Measurements from ENCODE around the gene TAP1.

DNA sequence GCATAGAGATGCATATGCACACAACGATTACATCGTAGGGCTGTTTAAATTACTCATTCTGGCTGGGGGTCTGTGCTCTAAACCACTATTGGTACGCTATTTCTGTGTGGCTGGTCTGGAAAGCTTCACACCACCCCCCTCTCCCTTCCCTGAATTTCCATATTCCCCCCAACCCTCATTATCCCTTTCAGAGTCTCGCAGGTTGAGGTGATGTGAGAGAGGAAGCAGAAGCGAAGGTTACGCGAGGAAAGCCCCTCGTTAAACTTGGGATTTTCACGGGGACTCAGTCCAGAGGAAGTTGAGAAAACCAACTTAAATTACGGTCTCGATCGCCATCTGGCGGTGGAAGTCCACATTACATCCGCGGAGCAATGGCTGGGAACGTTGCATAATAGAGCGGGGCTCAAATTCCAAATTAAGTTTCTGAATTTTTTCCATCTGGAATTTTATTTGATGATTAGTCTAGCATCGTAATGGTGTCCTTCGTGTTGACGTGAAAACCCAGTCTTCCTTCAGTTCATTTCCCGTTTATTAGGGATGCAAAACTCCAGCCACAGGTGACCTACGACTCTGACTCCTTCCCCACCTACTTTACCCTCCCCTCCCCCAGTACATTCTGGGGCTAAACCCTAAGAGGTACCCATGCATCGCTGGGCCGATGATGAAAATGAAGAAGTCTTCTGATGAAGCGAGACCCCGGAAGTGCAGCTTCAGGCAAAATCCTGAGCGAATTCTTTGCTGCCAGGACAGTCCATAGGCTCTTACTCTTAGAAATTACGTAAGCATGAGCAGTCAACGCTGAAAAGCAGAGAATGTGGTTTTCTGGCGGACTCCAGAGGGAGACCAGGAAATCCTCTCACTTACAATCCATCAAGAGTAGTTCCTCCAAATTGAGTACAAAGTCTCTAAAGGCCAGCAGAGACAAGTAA lies 56.4 kb downstream of the TAP1 start:
- no peak for TF ChIP-seq POLR2A (IDR thresholded peaks at IDR 0.05; ENCODE audit: low read length)
- TF ChIP-seq GATA1 (IDR thresholded peaks at IDR 0.05; ENCODE audit: low read depth, low read length), result no peak

Data from erythroblast (primary cell).